M059J (cell line): ENCODE measurements around the gene L3MBTL4. TPM values are rescaled to one million over a fixed set of nuclear protein-coding genes. Genes with fewer than 3 reads are reported as not detected.
A peak's percentile ranks its signal among the peaks of the same experiment; 100 is the strongest.

Source experiments
- DNase-seq: peaks from one replicate; pipeline ENCODE4 v3.0.0-alpha.2; 2012; ENCODE audit warnings: low read depth
- total RNA-seq: library from RNA; depleted of rRNA; stranded (reverse); fragments of >200 nt; shearing (Covaris generic); gene quantifications from 2 replicates; pipeline ENCODE4 v1.2.3, GENCODE V29; 2014

L3MBTL4 gene
- total RNA-seq, 1 experiment from 2014 or later = 0.15 TPM

DNA sequence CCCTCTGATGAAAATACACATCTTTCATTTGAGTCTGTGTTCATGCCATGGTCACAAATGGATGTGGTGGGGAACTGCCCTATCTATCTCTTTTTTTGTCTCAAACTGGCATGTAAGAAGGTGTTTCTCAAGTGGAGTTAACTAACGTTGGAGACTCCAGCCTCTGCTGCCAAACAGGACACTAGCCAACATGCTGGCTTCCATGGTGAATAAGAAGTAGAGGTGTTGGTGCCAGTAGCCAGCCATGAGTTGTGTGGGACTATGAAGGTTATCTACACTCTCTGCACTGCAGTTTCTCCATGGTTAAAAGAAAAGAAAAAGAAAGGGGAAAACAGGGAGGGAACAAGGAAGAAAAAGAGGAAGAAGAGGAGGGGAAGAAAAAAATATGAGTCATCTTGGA, 370.4 kb downstream of the L3MBTL4 start:
- no peak for DNase-seq

- peak; percentile 28 for DNase-seq
These were observed 375.7 kb downstream of the L3MBTL4 start for GRCh38 chr18:6039055-6039454.

- DNase-seq = peak; percentile 12
These were observed 383.3 kb downstream of the L3MBTL4 start for GRCh38 chr18:6031442-6031841.

- DNase-seq = no peak
These were observed 383.7 kb downstream of the L3MBTL4 start for GRCh38 chr18:6031002-6031401.

- peak; percentile 16 for DNase-seq
These were observed 389.9 kb downstream of the L3MBTL4 start for GRCh38 chr18:6024745-6025248.

DNA sequence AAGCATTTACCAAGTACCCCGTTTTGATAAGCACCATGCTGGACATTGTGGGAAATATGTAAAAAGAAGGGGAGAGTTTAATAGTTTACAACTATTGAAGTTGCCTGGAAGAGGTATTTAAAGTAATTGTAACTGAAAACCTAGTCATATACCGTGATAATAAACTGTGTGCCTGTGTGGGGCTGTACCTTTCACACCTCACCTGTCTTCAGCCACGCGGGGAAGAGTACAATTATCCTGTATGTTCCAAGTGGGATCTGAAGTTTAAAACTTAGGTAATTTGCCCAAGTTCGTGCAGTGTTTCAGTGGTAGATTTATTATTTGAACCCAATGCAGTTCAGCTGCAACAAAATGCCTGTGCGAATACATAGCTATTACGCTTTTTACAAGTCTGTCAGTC, 391.2 kb downstream of the L3MBTL4 start:
- DNase-seq = no peak

- DNase-seq = peak; percentile 69
These were observed 391.9 kb downstream of the L3MBTL4 start for GRCh38 chr18:6022845-6023244.

DNA sequence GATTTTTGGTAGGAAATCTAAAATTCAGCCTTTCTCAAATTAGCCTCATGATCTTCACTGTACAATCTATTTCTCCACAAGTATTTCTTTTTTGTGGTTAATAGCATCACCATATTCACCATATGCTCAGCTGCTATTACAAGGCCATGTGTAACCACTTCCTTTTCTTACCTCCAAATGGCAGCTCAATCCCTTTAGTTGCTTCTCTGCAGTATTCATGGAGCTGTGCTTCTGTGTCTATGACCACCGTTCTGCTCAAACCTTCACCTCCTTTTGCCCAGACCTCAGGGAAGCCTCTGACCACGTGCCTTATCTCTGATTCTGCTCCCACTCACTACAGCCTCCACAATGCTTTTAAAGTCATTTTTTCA, 392.7 kb downstream of the L3MBTL4 start:
- DNase-seq = peak; percentile 11

DNA sequence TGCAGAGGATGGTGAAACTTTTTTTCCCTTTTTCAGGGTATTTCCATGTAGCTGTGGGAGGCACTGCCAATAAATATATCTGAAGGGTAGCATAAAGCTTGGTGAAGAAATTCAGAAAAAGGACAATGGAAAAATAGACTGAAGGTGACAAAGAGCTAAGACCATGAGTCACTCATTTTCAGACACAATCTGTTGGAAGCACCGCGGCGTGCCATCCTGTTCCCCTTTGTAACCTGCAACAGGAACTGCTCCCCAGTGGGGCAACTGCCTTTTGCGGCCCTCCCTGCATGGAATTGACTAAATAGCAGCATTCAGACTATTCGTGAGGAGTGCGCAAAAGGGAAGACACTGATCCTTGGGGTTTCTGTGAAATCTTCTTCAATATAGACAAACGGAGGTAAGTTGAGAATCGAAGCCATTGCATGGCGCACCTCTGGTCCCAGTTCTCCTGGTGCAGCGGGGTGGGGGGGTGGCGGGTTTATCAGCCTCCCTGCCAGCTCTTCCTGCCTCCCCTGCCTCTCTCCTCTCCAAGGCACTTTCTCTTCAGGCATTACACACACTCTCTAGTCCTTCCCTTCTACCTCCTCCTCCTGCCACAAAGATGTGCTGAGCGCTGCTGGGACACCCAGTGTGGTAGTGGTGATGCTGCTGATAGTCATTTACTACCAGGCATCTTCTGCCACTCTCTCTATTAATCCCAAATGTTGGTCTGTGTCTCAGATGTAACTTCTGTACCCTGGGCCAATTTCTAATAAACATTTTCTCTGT, 393.2 kb downstream of the L3MBTL4 start:
- DNase-seq = peak; percentile 19

- no peak for DNase-seq
These were observed 396.0 kb downstream of the L3MBTL4 start for GRCh38 chr18:6018671-6019070.

DNA sequence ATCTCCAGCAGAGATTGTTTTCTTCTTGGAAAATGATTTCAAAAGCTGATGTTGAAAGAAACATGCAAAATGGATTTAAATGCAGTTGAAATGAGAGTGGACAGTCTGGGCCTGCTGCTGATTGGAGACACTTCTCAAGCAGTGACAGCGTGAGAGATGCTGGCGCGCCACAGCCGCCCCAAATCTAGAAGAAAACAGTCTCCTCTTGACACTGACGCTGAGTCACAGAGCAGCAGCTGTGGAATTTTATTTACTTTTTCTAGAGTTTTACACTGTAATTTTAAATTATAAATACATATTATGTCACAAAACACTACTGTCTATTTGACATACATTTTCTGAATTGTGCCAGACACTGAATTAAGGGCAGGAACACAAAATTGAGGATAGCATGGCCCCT, 397.5 kb downstream of the L3MBTL4 start:
- DNase-seq = no peak

- DNase-seq = no peak
These were observed 399.3 kb downstream of the L3MBTL4 start for GRCh38 chr18:6015364-6015763.

- peak; percentile 45 for DNase-seq
These were observed 401.4 kb downstream of the L3MBTL4 start for GRCh38 chr18:6013171-6013810.

- no peak for DNase-seq
These were observed 403.8 kb downstream of the L3MBTL4 start for GRCh38 chr18:6010921-6011320.

DNA sequence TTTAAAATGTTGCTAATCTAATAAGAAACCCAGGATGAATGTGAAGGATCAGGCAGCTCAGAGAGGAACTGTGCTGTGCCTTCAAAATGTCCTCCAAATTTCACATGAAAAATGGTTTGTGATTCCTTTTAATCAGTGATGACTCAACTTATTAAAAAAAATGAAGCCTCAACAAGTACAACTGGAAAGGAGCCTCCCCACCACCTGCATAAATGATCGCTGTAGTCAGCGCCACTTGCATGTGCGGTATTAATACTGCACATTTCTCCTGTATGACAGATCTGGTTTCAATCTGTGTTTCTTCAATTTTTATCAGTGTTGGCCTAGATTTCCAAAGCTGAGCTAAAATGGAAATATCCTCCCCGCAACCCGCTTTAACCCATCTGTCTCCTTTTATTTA, 404.4 kb downstream of the L3MBTL4 start:
- peak; percentile 9 for DNase-seq

GRCh38 chr18:6009756-6010155, 405.0 kb downstream of the L3MBTL4 start:
- peak; percentile 61 for DNase-seq

GRCh38 chr18:6004683-6005082, 410.0 kb downstream of the L3MBTL4 start:
- no peak for DNase-seq

GRCh38 chr18:6004119-6004518, 410.6 kb downstream of the L3MBTL4 start:
- DNase-seq = no peak

DNA sequence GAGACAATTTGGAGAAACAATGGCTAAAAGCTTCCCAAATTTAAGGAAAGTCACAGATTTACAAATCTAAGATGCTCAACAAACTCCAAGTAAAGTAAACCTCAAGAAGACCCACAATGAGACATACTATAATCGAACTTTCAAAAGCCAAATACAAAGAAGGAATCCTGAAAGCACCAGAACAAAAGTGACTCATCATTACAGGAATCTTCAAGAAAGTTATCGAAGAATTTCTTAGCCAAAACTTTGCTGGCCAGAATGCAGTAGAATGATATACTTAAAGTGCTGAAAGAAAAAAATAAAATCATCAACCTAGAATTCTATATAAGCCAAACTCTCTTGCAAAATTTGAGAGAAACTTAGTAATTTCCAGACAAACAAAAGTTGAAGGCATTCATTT, 412.8 kb downstream of the L3MBTL4 start:
- no peak for DNase-seq

DNA sequence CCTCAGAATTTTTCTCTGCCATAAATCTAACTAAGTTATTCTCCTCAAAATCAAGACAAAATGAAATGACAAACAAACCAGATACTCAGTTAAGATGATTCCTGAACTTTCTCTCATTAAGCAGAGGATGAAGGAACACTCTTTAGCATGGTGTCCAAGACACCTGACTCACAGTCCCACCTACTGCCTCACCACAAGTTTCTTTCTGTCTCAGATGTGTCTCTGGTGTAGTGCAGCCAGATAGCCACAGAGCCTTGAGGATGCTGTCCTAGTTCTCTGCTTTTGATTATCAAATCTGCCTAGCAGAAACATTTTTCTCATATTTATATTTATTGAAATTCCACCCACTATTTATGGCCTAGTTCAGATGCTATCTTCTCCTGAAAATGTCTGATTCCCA, 415.8 kb downstream of the L3MBTL4 start:
- DNase-seq = no peak

DNA sequence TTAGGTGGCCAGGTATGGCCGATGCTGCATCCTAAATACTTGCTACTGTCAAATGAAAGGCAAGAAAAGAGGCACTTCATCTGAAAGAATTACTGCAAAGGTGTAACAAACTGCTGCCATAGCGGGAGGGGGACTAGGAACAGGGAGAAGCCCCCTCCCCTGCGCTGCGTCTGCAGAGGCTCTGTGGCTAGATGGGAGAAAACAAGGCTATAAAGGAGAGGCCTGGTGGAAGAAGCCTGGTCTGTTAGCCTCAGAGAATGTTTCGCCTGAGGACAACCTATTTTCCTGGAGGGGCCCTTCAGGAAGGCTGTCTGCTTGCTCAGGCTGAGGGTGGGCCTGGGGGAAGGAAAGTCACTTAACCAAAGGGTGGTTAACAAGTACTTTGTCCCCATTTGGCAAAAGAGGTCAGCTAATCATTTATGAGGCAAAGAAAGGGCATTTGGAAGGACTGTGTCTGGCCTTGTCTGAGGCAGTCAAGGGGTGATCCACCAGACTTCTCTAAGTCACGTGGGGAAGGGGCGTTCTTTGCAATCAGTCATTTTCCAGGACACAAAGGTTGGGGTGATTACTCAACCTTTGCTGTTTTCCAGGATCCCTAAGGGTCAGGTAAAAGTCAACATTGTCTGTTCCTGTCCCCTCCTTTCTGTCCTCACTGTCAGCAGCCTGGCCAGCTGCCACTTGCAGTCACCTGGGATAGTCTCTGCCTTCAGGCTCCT, 416.4 kb downstream of the L3MBTL4 start:
- DNase-seq = no peak

DNA sequence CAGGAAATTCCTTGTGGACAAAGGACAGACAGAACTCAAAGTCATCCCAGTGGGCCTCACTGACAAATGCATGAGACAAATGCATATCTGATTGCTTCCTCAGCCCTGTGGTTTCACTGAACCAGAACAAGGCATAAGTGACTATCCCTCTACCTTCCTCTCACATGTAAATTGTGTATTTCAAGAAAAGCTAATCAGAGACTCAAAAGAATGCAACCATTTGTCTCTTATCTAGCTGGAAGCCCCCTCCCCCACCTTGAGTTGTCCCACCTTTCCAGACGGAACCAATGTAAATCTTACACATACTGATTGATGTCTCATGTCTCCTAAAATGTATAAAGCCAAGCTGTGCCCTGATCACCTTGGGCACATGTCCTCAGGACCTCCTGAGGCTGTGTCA, 417.4 kb downstream of the L3MBTL4 start:
- no peak for DNase-seq

DNA sequence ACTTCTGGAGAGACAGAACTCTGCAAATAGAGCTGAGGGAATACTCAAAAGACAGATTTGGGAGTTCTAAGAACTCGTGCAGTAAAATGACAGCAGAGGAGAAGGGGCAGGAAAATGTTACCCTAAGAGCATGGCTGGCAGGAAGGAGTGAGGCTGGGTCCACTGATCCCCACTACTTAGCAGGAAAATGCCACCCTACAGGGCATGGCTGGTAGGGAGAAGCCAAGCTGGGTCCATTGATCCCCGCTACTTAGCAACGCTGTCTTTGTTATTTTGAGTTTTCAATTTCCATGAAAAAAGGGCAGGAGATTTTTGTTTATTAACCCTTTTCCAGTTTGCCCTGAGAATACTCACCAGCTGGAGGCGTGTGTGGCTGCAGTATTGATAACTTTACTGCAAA, 419.1 kb downstream of the L3MBTL4 start:
- no peak for DNase-seq
